Panc1 (cell line): Measurements from ENCODE around the gene EYS. TPM values are rescaled to one million over a fixed set of nuclear protein-coding genes. Genes with fewer than 3 reads are reported as not detected.

ENCODE experiments used
- ATAC-seq: fragments of 200-7000 bp; cut with Tn5 transposase; 2 replicates; pipeline ENCODE4 v1.9.1; 2020; ENCODE audit warnings: mild to moderate bottlenecking, moderate library complexity
- BruUV-seq: library from RNA; stranded (reverse); fragments of 400-500 nt; replicated peaks from 2 replicates; lab custom pipeline; 2021; lab: Mats Ljungman, UMichigan
- CTCF ChIA-PET: fragments of 300-600 bp; sonication (Branson Sonifier 250); formaldehyde crosslinking; loops from one replicate; lab custom pipeline; 2022; ENCODE audit warnings: antibody characterized with exemption; lab: Charles Lee
- POLR2A ChIA-PET: fragments of 300-600 bp; sonication (Branson Sonifier 250); formaldehyde crosslinking; loops from one replicate; lab custom pipeline; 2022; ENCODE audit warnings: antibody characterized with exemption; lab: Charles Lee
- DNase-seq: peaks from one replicate; pipeline ENCODE4 v3.0.0-alpha.2; 2010; ENCODE audit warnings: low read depth, low spot score
- H3K27ac ChIP-seq: 2 replicates; pipeline ENCODE4 v1.5.1; 2011; ENCODE audit warnings: mild to moderate bottlenecking, low read length, inconsistent platforms
- H3K27me3 ChIP-seq: fragments of 200-500 bp; sonication (Bioruptor generic); 2 replicates; pipeline ENCODE4 v1.6.0; 2014; ENCODE audit warnings: low read length, inconsistent platforms; ENCODE audit not compliant: control insufficient read depth, insufficient read depth
- H3K36me3 ChIP-seq: fragments of 200-500 bp; sonication (Bioruptor generic); 2 replicates; pipeline ENCODE4 v1.5.1; 2014; ENCODE audit warnings: inconsistent platforms, mild to moderate bottlenecking, low read length, moderate library complexity; ENCODE audit not compliant: control insufficient read depth, insufficient read depth
- H3K4me1 ChIP-seq: 2 replicates; pipeline ENCODE4 v1.5.1; 2011; ENCODE audit warnings: inconsistent platforms, mild to moderate bottlenecking, low read length, moderate library complexity; ENCODE audit not compliant: control insufficient read depth, insufficient read depth
- H3K4me3 ChIP-seq, 2 experiments: 2 replicates each; pipeline ENCODE4 v1.5.1; 2011 to 2012; ENCODE audit warnings: low read depth in 2 of 2, low read length in 2 of 2, mild to moderate bottlenecking in 2 of 2, inconsistent platforms in 1 of 2, moderate library complexity in 1 of 2
- H3K9me3 ChIP-seq: fragments of 200-500 bp; sonication (Bioruptor generic); 2 replicates; pipeline ENCODE4 v1.5.1; 2014; ENCODE audit warnings: low read depth, mild to moderate bottlenecking, inconsistent platforms, low read length, moderate library complexity; ENCODE audit not compliant: control insufficient read depth, insufficient read depth
- CTCF ChIP-seq: fragments of 450-650 bp; IDR thresholded peaks from 2 replicates; pipeline ENCODE4 v1.5.1; 2017; ENCODE audit warnings: mild to moderate bottlenecking
- POLR2AphosphoS5 ChIP-seq: IDR thresholded peaks from 2 replicates; pipeline ENCODE4 v1.6.1; 2012; ENCODE audit warnings: mild to moderate bottlenecking, low read depth, low read length, moderate library complexity
- REST ChIP-seq, 2 experiments: IDR thresholded peaks; 2 replicates each; pipeline ENCODE4 v1.6.1; 2011 to 2012; ENCODE audit warnings: low read depth in 2 of 2, control low read depth in 1 of 2, low read length in 1 of 2, mild to moderate bottlenecking in 1 of 2, moderate library complexity in 1 of 2; ENCODE audit not compliant: insufficient read depth in 1 of 2
- SIN3A ChIP-seq: IDR thresholded peaks from 2 replicates; pipeline ENCODE4 v1.6.1; 2012; ENCODE audit warnings: low read depth, mild to moderate bottlenecking, low read length, moderate library complexity, borderline replicate concordance; ENCODE audit not compliant: insufficient read depth
- TCF7L2 ChIP-seq: IDR thresholded peaks from 2 replicates; pipeline ENCODE4 v1.6.1; 2011; ENCODE audit warnings: mild to moderate bottlenecking, low read depth, low read length, inconsistent platforms
- in situ Hi-C: cut with HindIII; loops from 2 replicates; pipeline ENCODE4 v1.10.0; 2016; ENCODE audit warnings: low sequenced_read_pairs, low pct_unique_long_range_greater_than_20kb
- intact Hi-C: fragments of 100-400 bp; cut with micrococcal nuclease; formaldehyde crosslinking; loops from one replicate; pipeline ENCODE4 v1.10.0; 2022; ENCODE audit not compliant: unreplicated experiment
- total RNA-seq: library from RNA; stranded (reverse); gene quantifications from one replicate; pipeline ENCODE4 v1.2.1, GENCODE V29; 2021; ENCODE audit not compliant: unreplicated experiment

The EYS gene
- total RNA-seq, 1 experiment from 2014 or later = not detected

DNA sequence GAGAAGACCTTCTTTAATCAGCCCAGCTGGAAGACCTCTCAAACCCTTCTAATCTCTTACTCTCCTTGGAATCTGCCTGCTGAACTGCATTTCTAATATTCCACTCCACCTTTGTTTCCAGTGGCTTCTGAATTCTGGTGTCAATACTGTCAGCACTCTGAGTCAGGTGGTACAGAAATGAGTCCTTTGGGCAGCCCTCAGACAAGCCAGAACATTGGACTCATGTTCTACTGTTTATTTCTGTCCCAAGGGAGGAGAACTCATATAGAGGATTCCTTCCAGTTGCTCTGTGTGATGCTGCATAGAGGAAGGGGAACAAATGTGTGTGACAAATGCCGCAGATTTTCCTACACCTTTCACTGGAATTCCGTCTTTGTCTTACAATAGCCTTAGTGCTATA lies 1956.6 kb downstream of the EYS start:
- intact Hi-C loops = no loop called here
- ATAC-seq (no peak), DNase-seq (no peak)
- H3K36me3 ChIP-seq = no peaks in the 10 kb centered on the region
- no peaks in the 10 kb centered on the region for H3K9me3 ChIP-seq
- H3K27ac ChIP-seq = no peak overlapping the region
- no peaks in the 10 kb centered on the region; the same call in 1 of the 2 replicates for H3K27me3 ChIP-seq
- CTCF ChIA-PET = no interaction called here
- no peaks in the 10 kb centered on the region for H3K4me1 ChIP-seq
- no peak overlapping the region for H3K4me3 ChIP-seq
- no TSS peak for BruUV-seq
- no peak for TF ChIP-seq CTCF
- TF ChIP-seq SIN3A = no peak
- TF ChIP-seq TCF7L2 = no peak
- TF ChIP-seq POLR2AphosphoS5 = no peak
- no peak for TF ChIP-seq REST (IDR thresholded peaks at IDR 0.05; ENCODE audit: insufficient read depth in 1 of 2, low read depth in 2 of 2, low read length in 1 of 2)
- in situ Hi-C loops = no loop called here
- POLR2A ChIA-PET = no interaction called here

DNA sequence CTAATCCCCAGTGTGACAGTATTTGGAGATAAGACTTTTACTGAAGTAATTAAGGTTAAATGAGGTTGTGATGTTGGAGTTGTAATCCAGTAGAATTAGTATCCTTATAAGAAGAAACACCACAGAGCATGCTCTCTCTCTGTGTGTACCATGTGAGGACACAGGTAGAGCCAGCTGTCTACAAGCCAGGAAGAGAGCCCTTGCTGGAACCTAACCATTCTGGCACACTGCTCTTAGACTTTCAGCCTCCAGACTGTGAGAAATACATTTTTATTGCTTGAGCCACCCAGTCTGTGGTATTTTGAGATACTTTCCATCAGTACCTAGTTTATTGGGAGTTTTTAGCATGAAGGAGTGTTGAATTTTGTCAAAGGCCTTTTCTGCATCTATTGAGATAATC lies 1961.2 kb downstream of the EYS start:
- Histone ChIP-seq H3K36me3 (no peaks in the 10 kb centered on the region), H3K9me3 (no peaks in the 10 kb centered on the region), H3K27me3 (peaks cover 5% of the 10 kb centered on the region; the same call in 1 of the 2 replicates), H3K27ac (no peak overlapping the region), H3K4me1 (no peaks in the 10 kb centered on the region), H3K4me3 (no peak overlapping the region)
- ATAC-seq (no peak), DNase-seq (no peak)
- ChIA-PET CTCF (no interaction called here), POLR2A (no interaction called here)
- no TSS peak for BruUV-seq
- intact Hi-C loops (no loop called here), in situ Hi-C loops (no loop called here)
- no peak for TF ChIP-seq SIN3A
- no peak for TF ChIP-seq CTCF
- TF ChIP-seq TCF7L2 = no peak
- no peak for TF ChIP-seq POLR2AphosphoS5
- TF ChIP-seq REST (IDR thresholded peaks at IDR 0.05; ENCODE audit: insufficient read depth in 1 of 2, low read depth in 2 of 2, low read length in 1 of 2) = no peak
